GM13977 (cell line): ENCODE data around the gene LDLRAD4.

Experiments
- DNase-seq: peaks from one replicate; pipeline ENCODE4 v3.0.0; 2012; ENCODE audit warnings: low spot score
- in situ Hi-C: fragments of 300-500 bp; cut with MboI; formaldehyde crosslinking; loops from one replicate; pipeline ENCODE4 v1.12.0; 2022; ENCODE audit warnings: low sequenced_read_pairs, low pct_unique_long_range_greater_than_20kb, mixed read lengths, inconsistent platforms; ENCODE audit not compliant: unreplicated experiment
- TF ChIP-seq, protein P1 (sequence below): IDR thresholded peaks from 2 replicates; pipeline ENCODE4 v1.5.1; 2012; ENCODE audit warnings: mild to moderate bottlenecking, control low read depth; ENCODE audit not compliant: insufficient read depth; ENCODE audit errors: extremely low read depth, missing control alignments

LDLRAD4 gene

DNA sequence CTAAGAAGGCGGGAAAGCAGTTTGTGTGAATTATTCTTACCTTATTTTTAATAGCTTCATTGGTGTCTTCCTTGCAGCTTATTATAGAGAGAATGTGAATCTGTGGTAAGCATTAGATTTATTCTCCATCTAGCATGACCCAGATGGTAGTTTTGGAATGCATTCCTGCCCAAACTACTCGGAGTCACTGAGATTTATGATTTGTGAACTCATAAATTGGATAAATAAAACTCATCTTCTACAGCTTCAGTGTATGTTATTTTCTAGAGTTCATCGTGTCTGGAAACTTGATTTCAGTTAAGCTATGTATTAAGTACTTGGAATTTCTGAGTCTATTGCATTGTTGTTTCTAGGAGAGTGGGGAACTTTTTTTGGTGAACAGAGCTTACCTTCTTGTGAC is 337.3 kb downstream of the LDLRAD4 start:
- no peak for DNase-seq
- in situ Hi-C loops = no loop called here
- TF ChIP-seq, protein P1, sequence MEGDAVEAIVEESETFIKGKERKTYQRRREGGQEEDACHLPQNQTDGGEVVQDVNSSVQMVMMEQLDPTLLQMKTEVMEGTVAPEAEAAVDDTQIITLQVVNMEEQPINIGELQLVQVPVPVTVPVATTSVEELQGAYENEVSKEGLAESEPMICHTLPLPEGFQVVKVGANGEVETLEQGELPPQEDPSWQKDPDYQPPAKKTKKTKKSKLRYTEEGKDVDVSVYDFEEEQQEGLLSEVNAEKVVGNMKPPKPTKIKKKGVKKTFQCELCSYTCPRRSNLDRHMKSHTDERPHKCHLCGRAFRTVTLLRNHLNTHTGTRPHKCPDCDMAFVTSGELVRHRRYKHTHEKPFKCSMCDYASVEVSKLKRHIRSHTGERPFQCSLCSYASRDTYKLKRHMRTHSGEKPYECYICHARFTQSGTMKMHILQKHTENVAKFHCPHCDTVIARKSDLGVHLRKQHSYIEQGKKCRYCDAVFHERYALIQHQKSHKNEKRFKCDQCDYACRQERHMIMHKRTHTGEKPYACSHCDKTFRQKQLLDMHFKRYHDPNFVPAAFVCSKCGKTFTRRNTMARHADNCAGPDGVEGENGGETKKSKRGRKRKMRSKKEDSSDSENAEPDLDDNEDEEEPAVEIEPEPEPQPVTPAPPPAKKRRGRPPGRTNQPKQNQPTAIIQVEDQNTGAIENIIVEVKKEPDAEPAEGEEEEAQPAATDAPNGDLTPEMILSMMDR = no peak

DNA sequence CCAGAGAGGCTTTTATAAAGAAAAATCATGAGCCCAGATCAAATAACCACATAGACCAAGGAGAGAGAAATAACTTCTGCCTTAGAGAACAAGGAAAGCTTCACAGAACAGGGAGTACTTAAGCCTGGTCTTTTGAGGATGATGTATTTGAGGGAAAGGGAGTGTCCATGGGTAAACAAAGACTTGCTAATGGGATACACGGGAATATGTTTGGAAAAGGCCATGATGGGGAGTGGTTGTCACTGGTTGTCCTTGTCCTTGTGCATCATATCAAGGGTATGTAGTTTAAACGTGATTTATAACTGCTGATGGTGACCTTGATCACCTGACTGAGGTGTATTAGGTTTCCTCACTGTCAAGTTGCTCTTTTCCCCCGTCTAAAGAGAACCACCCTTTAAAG is 337.9 kb downstream of the LDLRAD4 start:
- in situ Hi-C loops = no loop called here
- TF ChIP-seq, protein P1 = no peak
- no peak for DNase-seq

DNA sequence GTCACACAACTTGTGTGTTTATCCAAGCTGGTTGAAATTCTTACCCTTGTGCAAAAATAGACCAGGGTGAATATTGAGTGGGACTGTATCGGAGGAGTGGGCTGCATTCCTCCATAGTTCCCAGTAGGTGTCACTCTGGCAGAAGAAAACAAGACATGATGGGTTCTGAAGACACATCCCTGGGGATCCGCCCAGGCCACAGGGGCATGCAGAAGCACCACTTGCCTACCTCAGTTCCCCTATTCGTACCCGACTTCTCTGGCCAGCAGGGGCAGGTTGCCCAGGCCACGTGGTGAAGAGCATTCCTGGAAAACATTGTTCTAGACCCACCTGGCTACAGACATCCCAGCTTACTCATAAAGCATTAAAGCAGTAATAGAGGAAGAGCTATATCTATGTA is 339.6 kb downstream of the LDLRAD4 start:
- peak; percentile 69 for DNase-seq
- in situ Hi-C loops = no loop called here
- TF ChIP-seq, protein P1 = peak; percentile 71

DNA sequence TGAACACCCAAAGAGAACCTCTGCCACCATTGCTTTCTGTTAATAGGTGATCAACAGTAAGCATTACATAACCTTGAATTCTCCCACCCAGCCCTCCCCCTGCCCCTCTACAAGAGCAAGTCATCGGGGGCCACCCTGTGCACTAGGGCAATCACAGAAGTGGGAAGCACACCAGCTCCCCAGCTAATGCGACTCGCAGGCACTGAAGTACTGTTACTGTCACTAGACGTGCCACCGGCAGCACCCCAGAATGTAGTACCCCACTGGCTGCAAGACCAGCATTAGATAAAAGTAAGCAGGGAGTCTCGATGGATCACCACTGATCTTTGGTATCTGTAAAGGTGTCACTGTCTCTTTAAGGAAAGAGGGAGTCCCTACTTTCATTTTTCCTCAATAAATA is 340.2 kb downstream of the LDLRAD4 start:
- in situ Hi-C loops = no loop called here
- no peak for DNase-seq
- TF ChIP-seq, protein P1 = no peak

DNA sequence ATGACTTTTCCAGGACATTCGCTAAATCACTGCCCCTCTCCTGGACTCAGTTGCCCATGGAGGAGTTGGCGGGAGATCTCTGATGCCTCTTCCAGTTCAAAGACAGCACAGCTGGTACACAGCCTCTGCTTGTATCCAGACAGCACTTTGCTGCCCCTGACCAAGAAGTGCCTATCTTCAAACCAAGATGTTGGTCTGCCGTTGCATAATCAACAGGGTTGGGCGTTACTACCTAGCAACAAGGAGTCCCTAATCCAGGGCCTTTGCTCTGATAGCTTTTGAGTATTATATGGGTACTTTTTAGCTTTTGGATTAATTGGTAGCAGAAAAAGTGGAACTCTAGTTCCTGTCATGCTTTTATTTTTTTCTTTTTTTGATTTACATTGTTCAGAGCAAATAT is 341.2 kb downstream of the LDLRAD4 start:
- TF ChIP-seq, protein P1 = no peak
- no peak for DNase-seq
- in situ Hi-C loops = loop anchor here (5.0 kb wide), 1 partner anchor 53 kb away; no protein-coding TSS in a partner anchor

DNA sequence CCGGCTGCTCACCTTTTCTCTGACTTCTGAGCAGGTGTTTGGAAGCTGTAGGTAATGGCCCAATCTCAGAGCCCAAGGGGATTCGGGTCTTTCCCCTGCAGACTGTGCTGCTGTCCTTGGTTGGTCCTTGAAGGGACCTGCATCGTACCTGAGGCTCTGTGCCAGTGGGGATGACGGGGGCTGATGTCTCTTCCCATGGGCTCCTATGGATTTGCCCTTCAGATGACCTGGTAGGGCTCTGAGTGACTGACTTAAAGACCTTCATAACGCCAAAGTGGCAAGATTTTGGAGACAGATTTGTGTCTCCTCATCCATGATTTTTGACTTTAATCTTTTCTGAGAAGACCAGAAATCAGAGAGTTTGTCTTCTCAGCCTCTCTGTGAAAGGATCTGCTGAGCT is 341.7 kb downstream of the LDLRAD4 start:
- in situ Hi-C loops = loop anchor here (5.0 kb wide), 1 partner anchor 52 kb away; no protein-coding TSS in a partner anchor
- no peak for DNase-seq
- TF ChIP-seq, protein P1 = no peak
